ENCODE data around the gene MIER1.
A peak's percentile ranks its signal among the peaks of the same experiment; 100 is the strongest.

The MIER1 gene

DNA sequence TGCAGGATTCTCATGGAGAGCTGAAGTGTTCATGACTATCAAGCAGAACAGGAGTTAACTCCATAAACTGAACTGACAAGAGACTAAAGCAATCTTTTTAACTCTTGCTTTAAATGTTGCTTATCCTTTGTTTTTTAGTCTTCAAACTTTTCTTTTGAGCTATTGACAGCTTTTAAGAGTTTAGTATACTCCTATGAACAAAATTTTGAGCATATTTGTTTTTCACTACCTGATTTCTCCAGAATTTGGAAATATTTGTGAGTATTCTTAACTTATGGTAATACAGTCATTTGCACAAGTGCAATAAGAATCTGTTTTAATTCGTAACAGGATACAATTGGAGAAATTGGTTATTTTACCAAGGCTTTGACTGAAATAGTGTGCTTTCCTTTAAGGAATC, 7.3 kb upstream of the MIER1 start:
- no peak for TF ChIP-seq CTCF (IDR thresholded peaks at IDR 0.05; ENCODE audit: low read depth, low read length, missing control alignments)
- no peak overlapping the region for H3K4me3 ChIP-seq (ENCODE audit: low read depth, low read length)
- DNase-seq (ENCODE audit: low read depth), result no peak

DNA sequence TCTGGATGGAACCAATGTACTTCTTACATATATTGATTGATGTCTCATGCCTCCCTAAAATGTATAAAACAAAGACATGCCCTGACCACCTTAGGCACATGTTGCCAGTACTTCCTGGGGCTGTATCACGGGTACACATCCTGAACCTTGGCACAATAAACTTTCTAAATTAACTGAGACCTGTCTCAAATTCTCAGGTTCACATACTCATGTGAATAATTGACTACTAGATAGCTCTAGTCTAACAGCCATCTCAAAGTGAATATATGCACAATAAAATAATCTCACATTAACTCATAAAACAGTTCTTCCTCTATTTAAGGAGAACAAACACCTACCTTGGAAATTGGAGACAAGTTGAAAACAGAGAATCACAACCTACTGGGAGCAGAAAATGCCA, 5.7 kb upstream of the MIER1 start:
- TF ChIP-seq CTCF (IDR thresholded peaks at IDR 0.05; ENCODE audit: low read depth, low read length, missing control alignments), result no peak
- no peak for DNase-seq (ENCODE audit: low read depth)
- no peak overlapping the region for H3K4me3 ChIP-seq (ENCODE audit: low read depth, low read length)

GRCh38 chr1:66919828-66920227, 5.0 kb upstream of the MIER1 start:
- DNase-seq (ENCODE audit: low read depth), result no peak
- no peak overlapping the region for H3K4me3 ChIP-seq (ENCODE audit: low read depth, low read length)
- no peak for TF ChIP-seq CTCF (IDR thresholded peaks at IDR 0.05; ENCODE audit: low read depth, low read length, missing control alignments)

DNA sequence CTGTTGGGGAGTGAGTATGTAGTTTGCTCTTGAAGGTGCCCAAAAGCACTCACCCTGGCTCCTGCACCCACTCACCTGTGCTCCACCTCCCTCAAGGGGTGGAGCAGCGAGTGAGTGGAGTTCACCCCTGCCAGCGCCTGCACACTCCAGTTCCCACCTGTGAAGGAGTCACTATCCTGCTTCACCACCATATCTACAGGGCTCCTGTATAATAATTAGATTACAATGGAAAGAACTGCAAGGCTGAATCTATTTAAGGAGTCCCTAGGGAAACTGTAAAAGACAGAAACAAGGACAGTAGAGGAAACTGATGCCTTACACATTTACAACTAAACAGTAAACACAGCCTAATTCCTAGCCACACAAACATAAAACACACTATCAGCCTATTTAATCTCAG, 4.2 kb upstream of the MIER1 start:
- no peak for DNase-seq (ENCODE audit: low read depth)
- no peak overlapping the region for H3K4me3 ChIP-seq (ENCODE audit: low read depth, low read length)
- TF ChIP-seq CTCF (IDR thresholded peaks at IDR 0.05; ENCODE audit: low read depth, low read length, missing control alignments), result no peak

- no peak for DNase-seq (ENCODE audit: low read depth)
- no peak for TF ChIP-seq CTCF (IDR thresholded peaks at IDR 0.05; ENCODE audit: low read depth, low read length, missing control alignments)
- H3K4me3 ChIP-seq (ENCODE audit: low read depth, low read length), result peak overlapping the region; percentile 91
These were observed 744 bp downstream of the MIER1 start for GRCh38 chr1:66925558-66925910.

- H3K4me3 ChIP-seq (ENCODE audit: low read depth, low read length), result peak overlapping the region; percentile 91
- no peak for DNase-seq (ENCODE audit: low read depth)
- no peak for TF ChIP-seq CTCF (IDR thresholded peaks at IDR 0.05; ENCODE audit: low read depth, low read length, missing control alignments)
These were observed 1.2 kb downstream of the MIER1 start for GRCh38 chr1:66925944-66926343.

DNA sequence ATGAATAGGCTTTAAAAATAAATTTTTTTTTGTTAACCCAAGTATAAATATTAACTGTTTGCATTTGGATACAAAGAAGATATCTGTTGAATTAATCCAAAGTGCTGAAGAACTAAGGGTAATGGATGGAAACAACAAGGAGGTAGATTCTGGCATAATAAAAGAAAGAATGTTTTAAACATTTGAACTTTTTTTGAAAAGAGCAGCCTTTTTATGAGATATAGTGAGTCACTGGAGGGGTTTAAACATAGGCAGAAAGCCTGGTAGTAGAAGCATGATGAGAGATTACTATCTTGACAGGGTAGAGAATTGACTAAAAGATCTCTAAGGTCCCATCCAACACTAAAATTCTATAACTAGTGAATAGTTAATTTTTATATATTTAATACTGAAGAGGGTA, 2.7 kb downstream of the MIER1 start:
- DNase-seq (ENCODE audit: low read depth), result no peak
- H3K4me3 ChIP-seq (ENCODE audit: low read depth, low read length), result no peak overlapping the region
- no peak for TF ChIP-seq CTCF (IDR thresholded peaks at IDR 0.05; ENCODE audit: low read depth, low read length, missing control alignments)
